Measurements from ENCODE around the gene MACROD1. TPM values are rescaled to one million over a fixed set of nuclear protein-coding genes. Genes with fewer than 3 reads are reported as not detected.

Gene MACROD1
- total and polyA plus RNA-seq, 9 of the 15 experiments (the other 6 are each of a cell fraction or from before 2014, with no cell fraction given), result 1.1 to 60.0 (median 26.4) TPM

DNA sequence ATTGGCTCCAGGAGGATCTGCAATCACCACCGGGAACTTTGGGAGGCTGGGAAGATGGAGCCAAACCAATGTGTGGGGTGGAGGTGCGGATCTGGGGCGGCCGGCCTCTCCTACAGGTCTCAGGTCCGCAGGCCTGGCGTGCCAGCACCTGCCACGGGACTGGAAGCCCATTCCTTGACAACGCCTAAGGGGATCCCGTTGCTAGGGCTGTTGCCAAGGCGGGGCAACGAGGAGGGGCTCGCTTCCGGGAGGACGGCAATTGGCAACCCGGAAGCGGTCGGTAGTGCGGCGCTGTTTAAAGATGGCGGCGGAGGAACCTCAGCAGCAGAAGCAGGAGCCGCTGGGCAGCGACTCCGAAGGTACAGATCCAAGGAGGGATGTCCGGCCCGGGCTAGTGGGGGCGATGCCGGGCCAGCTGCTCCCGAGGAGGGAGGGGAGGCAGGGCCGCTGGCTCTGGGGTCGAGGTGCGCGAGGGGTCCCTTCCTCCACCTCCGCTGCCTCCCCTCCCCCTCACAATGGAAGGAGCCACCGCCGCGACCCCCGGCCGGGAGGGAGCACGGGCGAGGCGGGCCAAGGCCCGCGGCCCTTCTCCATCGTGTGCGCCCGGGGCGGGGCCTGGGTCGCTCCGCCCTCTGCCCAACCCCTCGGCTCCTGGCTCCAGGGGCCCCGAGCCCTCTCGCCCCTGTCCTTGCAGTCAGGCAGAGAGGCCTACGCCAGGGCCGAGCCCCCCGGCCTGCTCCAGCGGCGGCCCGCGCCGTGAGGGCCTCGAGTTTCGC is 179.6 kb downstream of the MACROD1 start, which contains the start of gene OTUB1 (continued):
- TF ChIP-seq, protein P1, sequence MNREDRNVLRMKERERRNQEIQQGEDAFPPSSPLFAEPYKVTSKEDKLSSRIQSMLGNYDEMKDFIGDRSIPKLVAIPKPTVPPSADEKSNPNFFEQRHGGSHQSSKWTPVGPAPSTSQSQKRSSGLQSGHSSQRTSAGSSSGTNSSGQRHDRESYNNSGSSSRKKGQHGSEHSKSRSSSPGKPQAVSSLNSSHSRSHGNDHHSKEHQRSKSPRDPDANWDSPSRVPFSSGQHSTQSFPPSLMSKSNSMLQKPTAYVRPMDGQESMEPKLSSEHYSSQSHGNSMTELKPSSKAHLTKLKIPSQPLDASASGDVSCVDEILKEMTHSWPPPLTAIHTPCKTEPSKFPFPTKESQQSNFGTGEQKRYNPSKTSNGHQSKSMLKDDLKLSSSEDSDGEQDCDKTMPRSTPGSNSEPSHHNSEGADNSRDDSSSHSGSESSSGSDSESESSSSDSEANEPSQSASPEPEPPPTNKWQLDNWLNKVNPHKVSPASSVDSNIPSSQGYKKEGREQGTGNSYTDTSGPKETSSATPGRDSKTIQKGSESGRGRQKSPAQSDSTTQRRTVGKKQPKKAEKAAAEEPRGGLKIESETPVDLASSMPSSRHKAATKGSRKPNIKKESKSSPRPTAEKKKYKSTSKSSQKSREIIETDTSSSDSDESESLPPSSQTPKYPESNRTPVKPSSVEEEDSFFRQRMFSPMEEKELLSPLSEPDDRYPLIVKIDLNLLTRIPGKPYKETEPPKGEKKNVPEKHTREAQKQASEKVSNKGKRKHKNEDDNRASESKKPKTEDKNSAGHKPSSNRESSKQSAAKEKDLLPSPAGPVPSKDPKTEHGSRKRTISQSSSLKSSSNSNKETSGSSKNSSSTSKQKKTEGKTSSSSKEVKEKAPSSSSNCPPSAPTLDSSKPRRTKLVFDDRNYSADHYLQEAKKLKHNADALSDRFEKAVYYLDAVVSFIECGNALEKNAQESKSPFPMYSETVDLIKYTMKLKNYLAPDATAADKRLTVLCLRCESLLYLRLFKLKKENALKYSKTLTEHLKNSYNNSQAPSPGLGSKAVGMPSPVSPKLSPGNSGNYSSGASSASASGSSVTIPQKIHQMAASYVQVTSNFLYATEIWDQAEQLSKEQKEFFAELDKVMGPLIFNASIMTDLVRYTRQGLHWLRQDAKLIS (CRISPR knock-in tag; IDR thresholded peaks at IDR 0.05), result no peak
- TF ChIP-seq CREM (IDR thresholded peaks at IDR 0.05; ENCODE audit: low read depth), result peak; percentile 34; the same call in 1 of the 2 replicates
- TF ChIP-seq CEBPG (CRISPR knock-in tag; IDR thresholded peaks at IDR 0.05), result no peak
- TF ChIP-seq CEBPG (tag; conservative IDR thresholded peaks at IDR 0.05 in 1 of 2, IDR thresholded peaks at IDR 0.05 in 1 of 2), result no peak
- no peak for TF ChIP-seq GATAD2A (IDR thresholded peaks at IDR 0.05)
- TF ChIP-seq CBX5 (IDR thresholded peaks at IDR 0.05; ENCODE audit: borderline replicate concordance, low read depth), result no peak
- TF ChIP-seq, protein P2, sequence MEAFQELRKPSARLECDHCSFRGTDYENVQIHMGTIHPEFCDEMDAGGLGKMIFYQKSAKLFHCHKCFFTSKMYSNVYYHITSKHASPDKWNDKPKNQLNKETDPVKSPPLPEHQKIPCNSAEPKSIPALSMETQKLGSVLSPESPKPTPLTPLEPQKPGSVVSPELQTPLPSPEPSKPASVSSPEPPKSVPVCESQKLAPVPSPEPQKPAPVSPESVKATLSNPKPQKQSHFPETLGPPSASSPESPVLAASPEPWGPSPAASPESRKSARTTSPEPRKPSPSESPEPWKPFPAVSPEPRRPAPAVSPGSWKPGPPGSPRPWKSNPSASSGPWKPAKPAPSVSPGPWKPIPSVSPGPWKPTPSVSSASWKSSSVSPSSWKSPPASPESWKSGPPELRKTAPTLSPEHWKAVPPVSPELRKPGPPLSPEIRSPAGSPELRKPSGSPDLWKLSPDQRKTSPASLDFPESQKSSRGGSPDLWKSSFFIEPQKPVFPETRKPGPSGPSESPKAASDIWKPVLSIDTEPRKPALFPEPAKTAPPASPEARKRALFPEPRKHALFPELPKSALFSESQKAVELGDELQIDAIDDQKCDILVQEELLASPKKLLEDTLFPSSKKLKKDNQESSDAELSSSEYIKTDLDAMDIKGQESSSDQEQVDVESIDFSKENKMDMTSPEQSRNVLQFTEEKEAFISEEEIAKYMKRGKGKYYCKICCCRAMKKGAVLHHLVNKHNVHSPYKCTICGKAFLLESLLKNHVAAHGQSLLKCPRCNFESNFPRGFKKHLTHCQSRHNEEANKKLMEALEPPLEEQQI (IDR thresholded peaks at IDR 0.05), result no peak
- peak; percentile 91 for TF ChIP-seq TBP (optimal IDR thresholded peaks at IDR 0.05; ENCODE audit: low read depth, low read length)
- TF ChIP-seq MLX (CRISPR knock-in tag; conservative IDR thresholded peaks at IDR 0.05), result no peak
- TF ChIP-seq ELF1 (tag; IDR thresholded peaks at IDR 0.05), result peak; percentile 99
- no peak for TF ChIP-seq PURB (CRISPR knock-in tag; IDR thresholded peaks at IDR 0.05; ENCODE audit: low read depth)
- TF ChIP-seq MXI1 (IDR thresholded peaks at IDR 0.05; ENCODE audit: low read depth, low read length), result peak; percentile 92
- TF ChIP-seq RFX1 (IDR thresholded peaks at IDR 0.05), result peak; percentile 99
- TF ChIP-seq, protein P3, sequence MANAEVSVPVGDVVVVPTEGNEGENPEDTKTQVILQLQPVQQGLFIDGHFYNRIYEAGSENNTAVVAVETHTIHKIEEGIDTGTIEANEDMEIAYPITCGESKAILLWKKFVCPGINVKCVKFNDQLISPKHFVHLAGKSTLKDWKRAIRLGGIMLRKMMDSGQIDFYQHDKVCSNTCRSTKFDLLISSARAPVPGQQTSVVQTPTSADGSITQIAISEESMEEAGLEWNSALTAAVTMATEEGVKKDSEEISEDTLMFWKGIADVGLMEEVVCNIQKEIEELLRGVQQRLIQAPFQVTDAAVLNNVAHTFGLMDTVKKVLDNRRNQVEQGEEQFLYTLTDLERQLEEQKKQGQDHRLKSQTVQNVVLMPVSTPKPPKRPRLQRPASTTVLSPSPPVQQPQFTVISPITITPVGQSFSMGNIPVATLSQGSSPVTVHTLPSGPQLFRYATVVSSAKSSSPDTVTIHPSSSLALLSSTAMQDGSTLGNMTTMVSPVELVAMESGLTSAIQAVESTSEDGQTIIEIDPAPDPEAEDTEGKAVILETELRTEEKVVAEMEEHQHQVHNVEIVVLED (CRISPR knock-in tag; IDR thresholded peaks at IDR 0.05), result no peak
- TF ChIP-seq ZFPM2 (CRISPR knock-in tag; IDR thresholded peaks at IDR 0.05), result no peak
- TF ChIP-seq CGGBP1 (CRISPR knock-in tag; IDR thresholded peaks at IDR 0.05), result no peak
- TF ChIP-seq EZH2 (IDR thresholded peaks at IDR 0.05; ENCODE audit: borderline replicate concordance, low read depth, low read length), result no peak
- no peak for TF ChIP-seq SMAD3 (CRISPR knock-in tag; conservative IDR thresholded peaks at IDR 0.05)
- no peak for TF ChIP-seq HEY1 (CRISPR knock-in tag; IDR thresholded peaks at IDR 0.05; ENCODE audit: borderline replicate concordance)
